ENCODE data around the gene ALKBH5.
A peak's percentile ranks its signal among the peaks of the same experiment; 100 is the strongest.

Gene ALKBH5

GRCh38 chr17:18183334-18184142, at the start of gene ALKBH5:
Gene ALKBH5 (plus strand): TSS chr17:18183828. CDS start chr17:18184244, 416 bp downstream.
- H3K36me3 ChIP-seq (ENCODE audit: low read depth) = peaks cover 29% of the 10 kb centered on the region
- H3K4me1 ChIP-seq (ENCODE audit: insufficient read depth, poor library complexity, severe bottlenecking) = peaks cover 12% of the 10 kb centered on the region
- no peaks in the 10 kb centered on the region for H3K27me3 ChIP-seq (ENCODE audit: insufficient read depth, poor library complexity, severe bottlenecking)
- no peaks in the 10 kb centered on the region for H3K9me3 ChIP-seq (ENCODE audit: severe bottlenecking)
- H3K27ac ChIP-seq (ENCODE audit: poor library complexity, severe bottlenecking) = peak within 1 kb of the TSS; percentile 78
- DNase-seq (ENCODE audit: low spot score) (peak; percentile 98), ATAC-seq (ENCODE audit: low read depth) (peak; percentile 83)
- H3K4me3 ChIP-seq (ENCODE audit: severe bottlenecking) = peak within 1 kb of the TSS; percentile 67
- TF ChIP-seq CTCF (IDR thresholded peaks at IDR 0.05; ENCODE audit: poor library complexity, severe bottlenecking) = peak; percentile 45

GRCh38 chr17:18136357-18136756, 47.3 kb upstream of the ALKBH5 start:
- H3K27ac ChIP-seq (ENCODE audit: poor library complexity, severe bottlenecking) = no peak overlapping the region
- no peaks in the 10 kb centered on the region for H3K36me3 ChIP-seq (ENCODE audit: low read depth)
- H3K27me3 ChIP-seq (ENCODE audit: insufficient read depth, poor library complexity, severe bottlenecking) = no peaks in the 10 kb centered on the region
- no peaks in the 10 kb centered on the region for H3K9me3 ChIP-seq (ENCODE audit: severe bottlenecking)
- ATAC-seq (ENCODE audit: low read depth) = no peak
- no peak for TF ChIP-seq CTCF (IDR thresholded peaks at IDR 0.05; ENCODE audit: poor library complexity, severe bottlenecking)
- no peaks in the 10 kb centered on the region for H3K4me1 ChIP-seq (ENCODE audit: insufficient read depth, poor library complexity, severe bottlenecking)
- no peak overlapping the region for H3K4me3 ChIP-seq (ENCODE audit: severe bottlenecking)
- DNase-seq (ENCODE audit: low spot score) = no peak

- Histone ChIP-seq H3K4me1 (ENCODE audit: insufficient read depth, poor library complexity, severe bottlenecking) (no peaks in the 10 kb centered on the region), H3K27me3 (ENCODE audit: insufficient read depth, poor library complexity, severe bottlenecking) (no peaks in the 10 kb centered on the region), H3K36me3 (ENCODE audit: low read depth) (no peaks in the 10 kb centered on the region), H3K9me3 (ENCODE audit: severe bottlenecking) (no peaks in the 10 kb centered on the region), H3K4me3 (ENCODE audit: severe bottlenecking) (no peak overlapping the region), H3K27ac (ENCODE audit: poor library complexity, severe bottlenecking) (no peak overlapping the region)
- DNase-seq (ENCODE audit: low spot score) = no peak
- TF ChIP-seq CTCF (IDR thresholded peaks at IDR 0.05; ENCODE audit: poor library complexity, severe bottlenecking) = no peak
- 0 out of 3 replicates have a peak, but pooled peaks have one; percentile 20 for ATAC-seq (ENCODE audit: low read depth)
These were observed 45.4 kb upstream of the ALKBH5 start for GRCh38 chr17:18138065-18138749.

GRCh38 chr17:18139092-18139491, 44.5 kb upstream of the ALKBH5 start:
- Histone ChIP-seq H3K36me3 (ENCODE audit: low read depth) (no peaks in the 10 kb centered on the region), H3K4me1 (ENCODE audit: insufficient read depth, poor library complexity, severe bottlenecking) (no peaks in the 10 kb centered on the region), H3K27me3 (ENCODE audit: insufficient read depth, poor library complexity, severe bottlenecking) (no peaks in the 10 kb centered on the region), H3K9me3 (ENCODE audit: severe bottlenecking) (no peaks in the 10 kb centered on the region), H3K4me3 (ENCODE audit: severe bottlenecking) (no peak overlapping the region), H3K27ac (ENCODE audit: poor library complexity, severe bottlenecking) (no peak overlapping the region)
- TF ChIP-seq CTCF (IDR thresholded peaks at IDR 0.05; ENCODE audit: poor library complexity, severe bottlenecking) = no peak
- no peak for DNase-seq (ENCODE audit: low spot score)
- ATAC-seq (ENCODE audit: low read depth) = no peak

Data from RWPE2 (cell line).